Activated CD8-positive, alpha-beta memory T cell treated with anti-CD3 and anti-CD28 coated beads, Interleukin-2, amount 50 U/mL, for 24 hours (primary cell): ENCODE results near the gene CLINT1.
"Not testable (repeated sequence)": the region's sequence is repeated elsewhere in the genome, so short reads cannot be mapped to it uniquely, and the experiment has no call there.

Experiments
- DNase-seq: peaks from one replicate; pipeline ENCODE4 v3.0.0-alpha.2; 2020; ENCODE audit errors: extremely low read depth

The CLINT1 gene

GRCh38 chr5:157858527-157859226 is at the start of gene CLINT1:
Gene CLINT1 (minus strand): TSS chr5:157859145. CDS start chr5:157858970, 175 bp downstream.
- DNase-seq = peak; percentile 76

DNA sequence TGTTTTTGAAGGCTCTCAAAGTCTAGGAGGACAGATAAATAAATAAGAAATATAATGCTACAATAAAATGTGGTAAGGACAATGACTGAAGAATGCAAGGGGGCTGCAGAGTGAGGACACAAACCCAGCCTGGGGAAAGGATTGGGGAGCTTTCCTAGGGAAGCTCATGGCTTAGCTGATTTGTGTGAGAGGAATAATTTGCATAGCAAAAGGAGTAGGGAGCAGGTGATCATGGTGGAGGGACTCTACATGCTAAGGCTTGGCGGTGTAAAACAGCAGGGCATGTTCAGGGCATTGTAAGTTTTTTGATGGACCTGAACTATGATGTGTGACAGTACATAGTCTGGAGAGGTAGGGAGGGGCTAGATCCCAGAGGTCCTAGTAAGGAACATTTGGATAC is 49.5 kb upstream of the CLINT1 start:
- no peak for DNase-seq

DNA sequence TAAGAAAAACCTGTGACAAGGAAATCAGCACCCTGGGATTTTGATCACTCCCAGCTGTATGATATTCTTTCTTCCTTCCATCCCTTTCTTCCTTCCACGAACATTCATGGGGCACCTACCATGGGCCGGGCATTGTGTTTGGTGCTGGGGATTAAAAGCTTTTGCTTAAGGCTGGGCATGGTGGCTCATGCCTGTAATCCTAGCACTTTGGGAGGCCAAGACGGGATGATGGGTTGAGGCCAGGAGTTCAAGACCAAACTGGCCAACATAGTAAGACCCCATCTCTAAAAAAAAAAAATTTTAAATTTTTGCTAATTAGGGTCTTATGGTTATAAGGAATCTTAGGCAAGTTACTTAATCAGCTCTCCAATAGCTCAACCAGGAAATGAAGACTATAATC is 48.5 kb upstream of the CLINT1 start:
- DNase-seq = no peak

GRCh38 chr5:157903117-157903450 is 44.1 kb upstream of the CLINT1 start:
- no peak for DNase-seq

- DNase-seq = no peak
Observed at GRCh38 chr5:157902449-157903116, 43.6 kb upstream of the CLINT1 start.

GRCh38 chr5:157900644-157901043 is 41.7 kb upstream of the CLINT1 start:
- no peak for DNase-seq

GRCh38 chr5:157893611-157894010 is 34.7 kb upstream of the CLINT1 start:
- no peak for DNase-seq

DNA sequence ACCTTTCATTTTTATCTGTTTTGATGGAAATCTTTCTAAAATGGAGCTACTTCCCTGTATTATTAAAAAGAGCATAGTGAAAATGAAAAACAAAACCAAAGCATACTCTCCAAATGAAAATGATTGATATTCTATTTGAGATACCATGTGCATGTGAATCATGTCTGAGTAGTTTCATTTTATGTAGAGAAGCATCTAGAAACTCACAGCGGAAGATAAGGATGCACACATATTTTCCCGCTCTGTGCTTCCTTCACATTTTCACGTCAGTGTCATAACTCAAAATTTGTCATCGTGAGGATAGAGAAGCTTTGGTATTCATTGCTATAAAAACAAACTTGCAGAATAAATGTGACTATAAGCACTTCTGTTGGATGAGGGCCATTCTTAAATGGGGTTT is 34.0 kb upstream of the CLINT1 start:
- no peak for DNase-seq

DNA sequence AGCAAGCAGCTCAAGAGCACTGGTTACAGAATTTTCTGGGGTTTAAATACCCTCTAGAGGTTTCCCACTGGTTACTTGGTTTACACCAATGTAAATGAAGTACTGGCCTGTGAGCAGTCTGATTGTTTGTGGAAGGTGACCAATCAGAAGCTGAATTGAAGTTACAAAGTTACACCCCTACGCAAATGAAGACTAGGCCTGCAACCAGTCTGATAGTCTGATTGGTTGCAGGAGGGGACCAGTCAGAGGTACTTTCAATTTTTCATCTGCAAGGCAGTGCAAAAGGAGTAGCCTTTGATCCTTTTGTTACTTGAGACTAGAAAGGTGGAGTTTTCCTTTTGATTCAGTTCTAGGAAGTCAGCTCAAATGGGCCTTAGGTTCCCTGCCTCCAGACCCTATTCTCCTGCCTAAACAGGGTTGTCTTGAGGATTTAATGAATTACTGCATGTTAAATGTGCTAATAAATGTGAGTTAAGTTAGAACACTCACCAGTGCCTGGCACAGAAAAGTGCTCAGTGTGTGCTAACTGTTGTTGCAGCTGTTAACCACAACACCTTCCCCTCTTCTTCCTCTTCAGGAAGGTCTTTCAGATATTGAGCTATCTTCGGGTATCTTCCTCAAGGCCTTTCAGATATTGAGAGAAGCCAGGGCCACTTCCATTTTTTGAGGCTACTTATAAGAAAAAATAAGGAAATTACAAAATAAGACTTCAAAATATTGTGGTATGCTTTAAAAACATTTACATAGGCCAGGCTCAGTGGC is 32.1 kb upstream of the CLINT1 start:
- no peak for DNase-seq

DNA sequence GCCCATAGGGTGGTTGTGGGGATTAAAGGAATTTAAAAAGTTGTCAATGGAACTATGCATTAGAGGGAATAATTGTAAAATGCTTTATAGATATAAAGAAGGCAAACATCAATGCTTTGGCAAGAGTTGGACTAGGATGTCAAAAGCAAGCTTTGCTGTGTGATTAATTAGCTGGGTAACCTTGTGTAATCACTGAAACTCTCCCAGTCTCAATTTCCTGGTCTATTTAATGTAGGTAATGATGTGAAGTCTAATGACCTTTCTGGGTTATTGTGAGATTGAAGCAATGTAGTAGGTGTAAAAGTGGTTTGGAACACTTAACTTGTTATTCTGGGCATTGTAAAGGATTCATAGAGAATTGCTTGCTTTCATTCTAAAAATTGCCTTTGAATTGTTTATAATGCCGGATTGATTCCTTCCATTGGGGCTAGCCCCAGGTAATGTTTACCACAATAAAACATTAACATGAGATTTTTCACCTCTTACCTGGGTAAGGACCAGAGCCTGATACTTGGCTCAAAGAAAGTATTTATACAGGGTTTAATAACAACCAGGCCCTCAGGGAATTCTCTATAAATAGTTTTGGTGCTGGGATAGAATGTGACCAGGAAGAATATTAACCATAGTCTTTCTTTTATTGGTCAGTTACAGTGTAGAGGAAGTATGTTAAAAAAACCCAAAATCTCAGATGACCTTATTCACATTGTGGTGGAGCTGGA is 30.0 kb upstream of the CLINT1 start:
- no peak for DNase-seq

- DNase-seq = no peak
Observed at GRCh38 chr5:157886796-157887380, 27.9 kb upstream of the CLINT1 start.

DNA sequence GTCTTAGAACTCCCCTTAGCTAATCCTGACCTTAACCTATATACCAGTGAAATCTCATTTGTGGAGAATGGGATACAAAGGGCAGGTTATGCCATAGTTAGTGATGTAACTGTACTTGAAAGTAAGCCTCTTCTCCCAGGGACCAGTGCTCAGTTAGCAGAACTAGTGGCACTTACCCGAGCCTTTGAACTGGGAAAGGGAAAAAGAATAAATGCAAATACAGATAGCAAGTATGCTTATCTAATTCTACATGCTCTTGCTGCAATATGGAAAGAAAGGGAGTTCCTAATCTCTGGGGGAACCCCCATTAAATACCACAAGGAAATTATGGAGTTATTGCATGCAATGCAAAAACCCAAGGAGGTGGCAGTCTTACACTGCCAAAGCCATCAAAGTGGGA is 26.1 kb upstream of the CLINT1 start:
- not testable (repeated sequence) for DNase-seq

DNA sequence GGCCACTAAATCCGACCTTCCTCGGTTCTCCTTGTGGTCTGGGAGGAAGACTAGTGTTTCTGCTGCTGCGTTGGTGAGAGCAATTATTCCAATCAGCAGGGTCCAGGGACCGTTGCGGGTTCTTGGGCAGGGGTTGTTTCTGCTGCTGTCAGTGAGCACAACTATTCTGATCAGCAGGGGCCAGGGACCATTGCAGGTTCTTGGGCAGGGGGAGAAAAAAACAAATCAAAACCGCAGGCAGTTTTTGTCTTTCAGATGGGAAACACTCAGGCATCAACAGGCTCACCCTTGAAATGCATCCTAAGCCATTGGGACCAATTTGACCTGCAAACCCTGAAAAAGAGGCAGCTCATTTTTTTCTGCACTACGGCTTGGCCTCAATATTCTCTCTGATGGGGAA is 22.6 kb upstream of the CLINT1 start:
- not testable (repeated sequence) for DNase-seq

DNA sequence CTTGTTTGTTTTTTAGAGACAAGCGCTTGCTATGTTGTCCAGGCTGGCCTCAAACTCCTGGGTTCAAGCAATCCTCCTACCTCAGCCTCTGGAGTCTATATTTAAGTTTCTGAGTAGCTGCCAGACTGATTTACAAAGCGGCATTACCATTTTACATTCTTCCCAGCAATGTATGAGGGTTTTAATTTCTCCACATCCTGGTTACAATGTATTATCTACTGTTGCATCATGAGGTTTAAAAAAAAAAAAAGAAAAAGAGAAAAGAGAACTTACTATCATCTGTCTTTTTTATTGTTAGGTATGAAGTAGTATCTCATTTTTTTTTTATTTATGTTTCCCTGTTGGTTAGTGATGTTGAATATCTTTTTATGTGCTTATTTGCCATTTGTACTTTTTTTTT is 18.9 kb upstream of the CLINT1 start:
- DNase-seq = no peak

DNA sequence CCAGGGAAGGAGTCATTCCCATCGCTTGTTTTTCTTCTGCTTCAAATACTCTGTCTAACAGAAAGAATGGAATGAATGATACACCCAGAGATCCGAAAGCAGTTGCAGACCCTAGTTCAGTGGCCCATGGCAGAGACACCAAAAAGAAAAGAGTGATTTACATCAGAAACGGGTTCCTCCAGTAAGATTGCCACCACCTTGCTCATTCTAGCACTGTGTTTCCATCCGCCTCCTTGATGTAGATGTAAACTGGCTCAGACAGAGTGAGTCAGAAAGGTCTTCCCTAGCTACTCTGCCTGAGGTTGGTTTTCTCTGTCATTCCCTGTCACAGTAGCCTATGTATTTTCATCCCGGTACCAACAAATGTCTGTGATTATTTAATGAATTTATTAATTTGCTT is 15.9 kb upstream of the CLINT1 start:
- DNase-seq = no peak

DNA sequence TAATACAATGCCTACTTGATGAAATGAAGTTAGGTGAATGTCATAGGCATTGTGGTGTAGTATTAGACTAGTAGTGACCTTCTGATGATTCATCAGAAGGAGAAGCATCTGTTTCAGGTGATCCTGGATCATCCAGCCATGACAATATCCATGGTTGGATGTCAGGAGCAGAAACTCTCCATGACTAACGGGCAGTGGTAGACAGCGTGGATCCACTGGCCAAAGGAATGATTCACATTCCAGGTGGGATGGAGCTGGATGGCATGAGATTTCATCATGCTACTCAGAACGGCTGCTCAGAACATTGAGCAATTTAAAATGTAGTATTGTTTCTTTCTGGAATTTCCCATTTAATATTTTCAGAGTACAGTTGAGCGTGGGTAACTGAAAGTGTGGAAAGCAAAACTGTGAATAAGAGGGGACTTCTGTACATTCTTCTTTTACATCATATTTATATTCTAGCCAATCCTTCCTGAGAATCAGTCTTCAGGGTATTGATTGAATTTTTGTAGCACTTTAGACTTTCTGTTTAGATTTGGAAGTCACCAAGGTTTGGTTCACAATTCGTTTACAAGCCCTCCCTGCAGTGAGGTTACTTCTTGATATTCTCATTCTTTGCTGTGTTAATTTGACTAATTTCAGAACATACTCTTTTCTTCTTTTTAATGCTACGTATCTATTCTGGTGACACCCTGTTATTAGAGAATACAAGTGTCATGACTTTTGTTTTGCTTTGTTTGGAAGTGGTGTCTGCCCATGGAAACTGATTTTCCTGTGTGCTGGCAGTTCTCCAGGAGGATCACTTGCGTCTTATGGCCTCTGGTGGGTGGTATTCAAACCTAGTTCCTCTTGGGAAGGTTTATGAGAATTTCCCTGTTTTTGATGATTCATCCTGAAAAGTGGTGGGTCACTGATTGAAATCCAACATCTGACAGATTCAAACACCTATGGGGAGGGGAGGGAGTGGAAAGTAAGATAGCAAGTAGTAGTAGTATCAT is 12.2 kb upstream of the CLINT1 start:
- no peak for DNase-seq

DNA sequence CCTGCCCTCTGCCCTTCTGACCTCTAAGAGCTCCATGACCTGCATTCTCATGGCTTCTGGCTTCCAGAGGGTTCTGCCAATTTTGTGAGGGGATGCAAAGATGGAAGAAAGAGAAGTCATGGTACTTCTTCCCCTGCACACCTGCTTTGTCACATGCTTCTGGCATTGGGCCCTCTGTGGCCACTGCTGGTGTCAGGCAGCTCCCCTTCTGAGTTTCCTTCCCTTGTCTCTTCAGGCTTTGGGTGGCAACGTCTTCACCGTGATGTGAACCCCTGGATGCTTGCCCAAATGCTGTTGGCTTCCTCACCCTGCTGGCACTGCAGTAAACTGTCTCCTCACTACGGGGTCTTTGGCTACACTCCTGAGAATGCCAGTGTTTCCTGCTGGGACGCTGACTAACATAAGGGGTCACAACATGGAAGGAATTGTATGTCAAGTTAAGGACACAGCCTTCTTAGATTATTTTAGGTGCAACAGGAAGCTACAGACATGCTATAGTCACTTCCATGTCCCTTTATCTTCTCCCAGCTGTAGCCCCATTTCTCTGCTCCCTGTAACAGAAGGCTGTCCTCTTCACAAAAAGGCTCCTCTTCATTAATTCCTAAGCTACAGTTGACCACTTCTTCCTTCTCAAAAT is 8.9 kb upstream of the CLINT1 start:
- DNase-seq = no peak

DNA sequence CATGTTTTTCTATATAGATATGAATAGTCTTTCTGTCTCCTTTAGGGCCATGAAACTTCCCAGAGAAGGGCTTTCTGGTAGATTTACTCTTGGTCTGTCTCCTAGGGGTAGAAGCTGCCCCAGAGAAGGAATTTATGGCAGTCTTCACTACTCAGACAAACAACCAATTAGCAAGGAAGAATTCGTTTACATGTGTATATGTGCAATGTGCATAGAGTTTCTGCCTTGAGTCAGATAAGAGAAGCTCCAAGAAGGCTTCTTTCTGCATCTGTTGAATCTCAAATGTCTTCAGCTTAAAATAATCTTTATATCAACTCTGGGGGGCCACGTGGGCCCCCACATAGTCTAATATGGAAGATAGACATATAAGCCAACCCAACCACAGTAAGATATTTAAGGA is 7.6 kb upstream of the CLINT1 start:
- DNase-seq = no peak

GRCh38 chr5:157865781-157866180 is 6.8 kb upstream of the CLINT1 start:
- DNase-seq = no peak

GRCh38 chr5:157864067-157864466 is 5.1 kb upstream of the CLINT1 start:
- DNase-seq = no peak
